HG02610 (cell line): ENCODE data around the gene OR13H1.
"Not testable (repeated sequence)": the region's sequence is repeated elsewhere in the genome, so short reads cannot be mapped to it uniquely, and the experiment has no call there.

Experiments used
- ATAC-seq: cut with Tn5 transposase; IDR thresholded peaks from one replicate; pipeline ENCODE4 v1.9.1; 2021; ENCODE audit warnings: mild to moderate bottlenecking, moderate library complexity; ENCODE audit not compliant: unreplicated experiment

OR13H1 gene, protein sequence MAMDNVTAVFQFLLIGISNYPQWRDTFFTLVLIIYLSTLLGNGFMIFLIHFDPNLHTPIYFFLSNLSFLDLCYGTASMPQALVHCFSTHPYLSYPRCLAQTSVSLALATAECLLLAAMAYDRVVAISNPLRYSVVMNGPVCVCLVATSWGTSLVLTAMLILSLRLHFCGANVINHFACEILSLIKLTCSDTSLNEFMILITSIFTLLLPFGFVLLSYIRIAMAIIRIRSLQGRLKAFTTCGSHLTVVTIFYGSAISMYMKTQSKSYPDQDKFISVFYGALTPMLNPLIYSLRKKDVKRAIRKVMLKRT

DNA sequence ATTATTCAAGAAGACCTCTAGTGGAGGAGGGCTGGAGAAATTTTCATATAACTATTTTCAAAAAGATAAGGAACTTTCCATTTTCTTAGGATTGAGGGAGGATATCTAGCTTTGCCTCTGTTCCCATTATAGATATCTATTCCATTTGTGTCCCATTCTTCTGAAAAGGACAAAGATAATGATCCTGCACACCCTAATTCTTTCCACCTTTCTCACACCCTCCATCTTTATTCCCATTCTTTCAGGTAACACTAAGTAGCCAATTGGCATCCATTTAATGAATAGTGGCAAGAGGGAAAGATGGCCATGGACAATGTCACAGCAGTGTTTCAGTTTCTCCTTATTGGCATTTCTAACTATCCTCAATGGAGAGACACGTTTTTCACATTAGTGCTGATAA lies at the start of gene OR13H1:
TSS of gene OR13H1 (plus strand) at position 301 of the 400 bp plus-strand sequence. CDS start at position 301, 0 bp downstream.
- ATAC-seq = no peak

DNA sequence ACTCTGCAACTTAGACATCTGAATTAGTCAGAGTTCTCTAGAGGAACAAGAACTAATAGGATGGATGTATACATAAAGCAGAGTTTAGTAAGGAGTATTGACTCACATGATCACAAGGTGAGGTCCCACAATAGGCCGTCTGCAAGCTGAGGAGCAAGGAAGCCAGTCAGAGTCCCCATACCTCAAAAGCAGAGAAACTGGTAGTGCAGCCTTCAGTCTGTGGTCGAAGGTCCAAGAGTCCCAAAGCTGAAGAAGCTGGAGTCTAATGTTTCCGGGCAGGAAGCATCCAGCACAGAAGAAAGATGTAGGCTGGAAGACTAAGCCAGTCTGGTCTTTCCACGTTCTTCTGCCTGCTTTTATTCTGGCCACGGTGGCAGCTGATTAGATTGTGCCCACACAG lies 42.3 kb upstream of the OR13H1 start:
- ATAC-seq = not testable (repeated sequence)

DNA sequence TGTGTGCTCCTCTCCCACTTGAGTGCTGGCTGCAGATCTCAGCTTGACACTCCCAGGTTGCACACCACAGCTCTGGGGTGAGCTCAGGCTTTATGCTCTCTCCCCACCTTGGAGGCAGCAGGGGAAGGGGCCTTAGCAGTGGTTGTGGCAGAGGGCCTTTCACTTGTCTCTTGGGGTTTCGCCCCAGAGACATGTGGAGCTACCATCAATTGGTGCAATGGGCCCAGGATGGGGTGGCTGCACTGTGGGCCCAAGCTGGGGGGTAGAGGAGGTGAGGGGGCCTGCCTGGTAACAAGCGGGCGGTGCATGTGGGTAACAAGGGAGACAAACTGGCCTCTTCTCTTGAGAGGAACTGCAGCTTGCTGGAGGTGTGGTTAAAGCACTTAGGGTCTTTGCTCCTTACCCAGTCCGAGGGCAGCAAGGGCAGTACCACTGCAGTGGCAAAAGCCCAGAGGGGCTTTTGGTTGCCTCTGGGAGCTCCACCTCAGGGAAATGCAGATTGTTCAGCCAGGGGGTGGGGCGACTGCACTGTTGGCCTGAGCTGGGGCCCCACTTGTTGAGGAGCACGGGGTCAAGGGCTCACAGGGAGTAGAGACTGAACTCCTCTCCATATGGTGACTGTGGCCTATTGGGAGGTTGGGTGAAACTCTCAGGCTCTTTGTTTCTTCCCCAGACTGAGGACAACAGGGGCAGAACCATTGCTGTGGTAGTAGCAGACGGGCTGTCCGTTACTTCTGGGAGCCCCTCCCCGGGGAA lies 30.5 kb upstream of the OR13H1 start:
- ATAC-seq = no peak

DNA sequence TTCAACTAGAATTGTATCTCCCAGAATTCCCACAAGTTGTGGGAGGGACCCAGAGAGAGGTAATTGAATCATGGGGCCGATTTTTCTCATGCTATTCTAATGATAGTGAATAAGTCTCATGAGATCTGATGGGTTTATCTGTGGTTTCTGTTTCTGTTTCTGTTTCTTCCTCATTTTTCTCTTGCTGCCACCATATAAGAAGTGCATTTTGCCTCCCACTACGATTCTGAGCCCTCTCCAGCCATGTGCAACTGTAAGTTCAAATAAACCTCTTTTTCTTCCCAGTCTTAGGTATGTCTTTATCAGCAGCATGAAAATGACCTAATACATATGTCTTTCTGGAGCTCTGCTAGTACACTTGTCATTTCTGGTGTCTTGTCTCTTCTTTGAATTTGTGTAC lies 22.1 kb upstream of the OR13H1 start:
- no peak for ATAC-seq

DNA sequence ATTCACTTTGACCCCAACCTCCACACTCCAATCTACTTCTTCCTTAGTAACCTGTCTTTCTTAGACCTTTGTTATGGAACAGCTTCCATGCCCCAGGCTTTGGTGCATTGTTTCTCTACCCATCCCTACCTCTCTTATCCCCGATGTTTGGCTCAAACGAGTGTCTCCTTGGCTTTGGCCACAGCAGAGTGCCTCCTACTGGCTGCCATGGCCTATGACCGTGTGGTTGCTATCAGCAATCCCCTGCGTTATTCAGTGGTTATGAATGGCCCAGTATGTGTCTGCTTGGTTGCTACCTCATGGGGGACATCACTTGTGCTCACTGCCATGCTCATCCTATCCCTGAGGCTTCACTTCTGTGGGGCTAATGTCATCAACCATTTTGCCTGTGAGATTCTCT lies 344 bp downstream of the OR13H1 start:
- no peak for ATAC-seq

DNA sequence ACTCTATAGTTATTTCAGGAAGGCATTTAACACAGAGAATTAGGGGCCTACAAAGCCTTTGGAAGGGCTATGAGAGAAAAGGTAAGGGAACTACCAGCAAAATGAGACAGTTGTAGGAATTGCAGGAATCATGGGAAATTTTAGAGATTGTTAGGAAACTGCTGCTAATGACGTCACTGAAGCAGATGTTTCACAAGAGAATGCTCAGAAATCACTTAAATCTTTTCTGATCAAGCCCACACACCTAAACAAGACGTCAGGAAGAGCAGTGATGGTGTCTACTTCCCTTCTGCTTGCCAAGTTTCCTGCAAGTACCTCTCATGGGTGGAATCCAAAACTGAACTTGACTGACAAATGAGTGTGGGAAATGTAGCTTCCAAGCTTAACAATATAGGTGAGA lies 5.1 kb downstream of the OR13H1 start:
- ATAC-seq = no peak

DNA sequence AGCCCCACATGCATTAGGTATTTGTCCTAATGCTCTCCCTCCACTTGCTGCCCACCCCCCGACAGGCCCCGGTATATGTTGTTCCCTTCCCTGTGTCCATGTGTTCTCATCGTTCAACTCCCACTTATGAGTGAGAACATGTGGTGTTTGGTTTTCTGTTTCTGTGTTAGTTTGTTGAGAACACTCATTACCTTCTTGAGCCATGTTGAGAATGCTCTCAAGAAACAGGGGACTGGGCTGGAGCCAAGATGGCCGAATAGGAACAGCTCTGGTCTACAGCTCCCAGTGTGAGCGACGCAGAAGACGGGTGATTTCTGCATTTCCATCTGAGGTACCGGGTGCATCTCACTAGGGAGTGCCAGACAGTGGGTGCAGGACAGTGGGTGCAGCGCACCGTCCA lies 8.6 kb downstream of the OR13H1 start:
- ATAC-seq = not testable (repeated sequence)

DNA sequence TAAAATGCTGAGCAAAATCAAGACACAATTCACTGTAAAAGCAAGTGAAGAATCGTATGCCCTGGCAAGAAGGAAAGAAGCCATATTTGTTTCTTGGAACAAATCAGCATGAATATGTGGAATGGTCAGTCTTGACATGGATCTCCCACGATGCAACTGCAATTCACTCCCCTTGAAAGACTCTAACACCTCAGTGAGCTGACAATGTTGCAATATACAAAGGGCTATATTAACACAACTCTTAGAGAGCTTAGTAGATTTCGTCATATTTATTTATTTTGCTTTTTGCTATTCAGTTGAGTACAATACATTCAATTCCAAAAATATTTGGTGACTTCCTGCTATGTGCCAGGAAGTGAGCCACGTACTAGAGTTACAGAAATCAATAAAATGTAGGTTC lies 14.7 kb downstream of the OR13H1 start:
- ATAC-seq = no peak

DNA sequence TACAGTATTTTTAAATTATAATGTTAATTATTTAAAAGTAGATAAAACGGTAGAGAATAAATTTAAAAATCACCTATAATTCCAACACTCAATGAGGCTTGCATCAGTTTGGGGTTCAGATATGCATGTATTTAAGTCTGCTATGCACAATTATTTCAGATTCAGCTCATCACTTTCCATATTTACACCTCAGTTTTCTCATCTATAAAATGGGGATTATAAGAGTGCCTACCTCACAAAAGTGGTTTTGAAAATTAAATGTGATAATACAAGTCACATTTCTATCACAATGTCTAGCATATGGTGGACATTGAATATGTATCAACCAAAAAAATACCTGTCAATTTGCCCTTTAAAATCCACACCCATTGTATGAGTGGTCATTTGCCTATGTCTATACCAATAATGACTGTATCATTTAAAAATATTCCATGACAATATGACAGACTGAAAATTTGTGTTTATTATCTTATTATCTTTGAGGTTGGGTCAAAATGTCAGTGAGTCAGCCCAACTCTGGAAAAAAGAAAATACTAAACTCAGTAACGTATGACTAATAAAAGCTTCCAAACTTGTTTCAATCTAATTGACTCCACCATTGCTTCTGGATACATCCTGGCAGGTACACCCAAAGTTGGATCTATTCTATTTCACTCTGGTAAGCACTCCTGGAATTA lies 20.8 kb downstream of the OR13H1 start:
- no peak for ATAC-seq

DNA sequence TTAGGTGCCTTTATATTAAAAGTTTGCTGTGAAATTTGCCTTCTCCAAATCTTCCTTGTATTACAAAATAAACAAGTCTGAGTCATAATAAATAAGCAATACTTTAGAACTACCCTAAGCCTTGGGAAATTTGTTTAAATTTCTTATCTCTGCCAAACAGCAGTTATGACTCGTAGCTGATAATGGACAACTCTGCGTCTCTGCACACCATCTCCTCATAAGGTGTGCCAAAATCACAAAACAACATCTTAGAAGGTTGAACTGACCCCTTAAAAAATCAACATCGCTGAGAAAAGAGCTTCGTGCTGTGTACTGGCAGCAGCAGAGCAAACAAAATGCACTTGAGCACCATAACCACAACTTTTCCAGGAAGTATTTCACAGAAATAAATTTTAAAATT lies 22.0 kb downstream of the OR13H1 start:
- ATAC-seq = no peak

DNA sequence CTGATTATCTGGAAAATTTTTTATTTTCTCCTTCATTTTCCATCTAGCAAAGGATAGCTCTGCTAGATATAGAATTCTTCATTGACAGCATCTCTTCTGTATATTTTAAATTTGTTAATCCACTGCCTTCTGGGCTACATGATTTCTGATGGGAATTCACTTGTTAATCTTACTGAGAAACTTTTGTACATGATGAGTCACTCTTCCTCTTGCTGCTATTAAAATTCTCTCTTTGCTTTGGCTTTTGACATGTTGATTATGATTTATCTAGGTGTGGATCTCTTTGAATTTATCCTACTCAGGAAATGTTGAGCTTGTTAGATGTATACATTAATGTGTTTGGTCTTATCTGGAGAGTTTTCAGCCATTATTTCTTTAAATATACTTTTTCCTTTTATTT lies 27.5 kb downstream of the OR13H1 start:
- no peak for ATAC-seq

DNA sequence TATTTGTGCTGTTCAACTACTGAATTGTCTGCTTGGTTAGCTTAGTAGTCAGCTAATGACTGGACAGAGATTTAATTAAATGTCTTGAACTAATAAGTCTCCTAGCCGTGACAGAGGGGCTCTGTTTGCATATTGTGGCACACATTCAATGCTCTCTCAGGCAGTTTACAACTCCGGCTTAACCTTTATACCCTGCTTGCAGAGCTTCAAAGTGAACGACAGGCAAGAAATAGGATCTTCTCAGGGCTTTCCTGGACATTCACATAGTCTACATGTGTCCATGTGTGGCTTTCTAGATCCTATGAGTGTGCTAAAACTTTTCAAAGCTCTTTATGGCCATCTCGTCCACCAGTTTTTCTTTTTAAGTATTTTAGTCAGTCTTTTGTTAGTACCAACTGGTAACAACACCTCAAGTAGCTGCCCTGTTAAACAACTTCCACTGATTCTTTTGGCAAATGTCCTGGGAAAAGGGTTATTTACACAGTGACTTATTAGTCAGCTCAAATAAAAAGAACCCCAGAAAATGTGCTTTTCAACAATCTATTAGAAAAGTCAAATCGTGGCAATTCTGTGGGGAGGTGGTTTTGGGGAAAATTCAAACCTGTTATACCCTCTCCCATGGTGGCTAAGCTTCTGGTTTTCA lies 28.6 kb downstream of the OR13H1 start:
- ATAC-seq = no peak

DNA sequence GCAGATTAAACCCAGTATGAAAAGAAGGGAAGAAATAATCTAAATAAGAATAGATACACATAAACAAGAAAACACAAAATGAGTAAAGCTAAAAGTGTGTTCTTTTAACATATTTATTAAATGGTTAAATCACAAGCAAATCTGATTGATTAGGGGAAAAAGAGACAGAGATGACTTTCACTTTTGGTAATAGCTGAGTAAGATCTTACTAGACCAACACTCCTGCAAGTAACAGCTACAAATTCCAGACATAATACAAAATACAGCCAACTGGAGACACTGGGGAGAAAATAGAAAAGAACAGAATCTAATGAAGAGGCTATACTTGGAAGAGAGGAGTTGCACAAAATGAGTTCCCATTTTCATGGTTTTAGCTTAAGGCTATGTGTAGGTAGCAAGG lies 33.5 kb downstream of the OR13H1 start:
- no peak for ATAC-seq

DNA sequence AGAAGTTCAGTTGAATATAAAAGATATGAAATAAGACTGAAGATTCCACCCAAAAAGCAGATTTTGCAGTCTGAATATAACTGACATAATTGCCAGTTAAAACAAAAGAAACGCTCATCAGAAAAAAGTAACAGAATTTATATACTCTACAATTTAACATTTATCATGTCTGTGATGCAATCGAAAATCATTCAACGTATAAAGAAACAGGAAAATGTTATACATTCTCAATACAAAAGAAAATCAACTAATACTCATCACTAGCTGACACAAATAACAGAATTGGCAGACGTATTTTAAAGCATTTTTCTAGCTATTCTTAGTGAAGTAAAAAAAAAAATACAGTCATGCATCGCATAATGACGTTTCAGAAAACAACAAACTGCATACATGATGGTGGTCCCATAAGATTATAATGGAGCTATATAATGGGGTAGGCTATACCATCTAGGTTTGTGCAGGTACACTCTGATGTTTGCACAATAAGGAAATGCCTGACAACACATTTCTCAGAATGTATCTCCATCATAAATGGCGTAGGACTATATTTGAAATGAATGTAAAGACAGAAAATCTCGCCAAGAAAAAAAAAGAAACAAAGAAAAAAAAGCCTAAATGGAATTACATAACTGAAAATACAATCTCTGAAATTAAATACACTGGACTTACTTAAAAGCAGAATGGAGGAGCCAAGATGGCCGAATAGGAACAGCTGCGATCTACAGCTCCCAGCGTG lies 34.3 kb downstream of the OR13H1 start:
- ATAC-seq = no peak

DNA sequence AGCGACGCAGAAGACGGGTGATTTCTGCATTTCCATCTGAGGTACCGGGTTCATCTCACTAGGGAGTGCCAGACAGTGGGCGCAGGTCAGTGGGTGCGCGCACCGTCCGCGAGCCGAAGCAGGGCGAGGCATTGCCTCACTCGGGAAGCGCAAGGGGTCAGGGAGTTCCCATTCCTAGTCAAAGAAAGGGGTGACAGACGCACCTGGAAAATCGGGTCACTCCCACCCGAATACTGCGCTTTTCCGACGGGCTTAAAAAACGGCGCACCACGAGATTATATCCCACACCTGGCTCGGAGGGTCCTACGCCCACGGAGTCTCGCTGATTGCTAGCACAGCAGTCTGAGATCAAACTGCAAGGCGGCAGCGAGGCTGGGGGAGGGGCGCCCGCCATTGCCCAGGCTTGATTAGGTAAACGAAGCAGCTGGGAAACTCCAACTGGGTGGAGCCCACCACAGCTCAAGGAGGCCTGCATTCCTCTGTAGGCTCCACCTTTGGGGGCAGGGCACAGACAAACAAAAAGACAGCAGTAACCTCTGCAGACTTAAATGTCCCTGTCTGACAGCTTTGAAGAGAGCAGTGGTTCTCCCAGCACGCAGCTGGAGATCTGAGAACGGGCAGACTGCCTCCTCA lies 35.0 kb downstream of the OR13H1 start:
- not testable (repeated sequence) for ATAC-seq

DNA sequence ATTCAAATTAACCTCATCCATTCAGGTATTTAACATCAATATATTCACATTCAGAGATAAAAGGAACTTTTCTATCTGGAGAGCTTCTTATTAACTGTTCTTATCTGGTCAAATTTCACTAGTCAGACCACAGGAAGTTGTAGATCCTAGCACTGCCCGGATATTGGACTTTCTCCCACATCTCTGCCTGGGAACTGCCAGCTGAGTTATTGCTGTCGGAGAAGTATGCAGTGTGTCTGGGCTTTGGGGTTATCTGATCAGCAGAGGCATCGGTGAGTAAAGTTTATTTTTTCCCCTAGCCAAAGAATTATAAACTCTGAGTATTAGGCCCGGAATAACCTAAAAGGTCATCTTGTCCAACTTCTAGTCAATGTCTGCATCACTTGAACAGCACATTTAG lies 45.1 kb downstream of the OR13H1 start:
- ATAC-seq = no peak
